PC-3 (cell line): ENCODE measurements around the gene GORASP1. TPM values are rescaled to one million over a fixed set of nuclear protein-coding genes. Genes with fewer than 3 reads are reported as not detected.

ENCODE experiments used
- ATAC-seq: fragments of 200-7000 bp; cut with Tn5 transposase; 2 replicates; pipeline ENCODE4 v1.9.1; 2020; ENCODE audit warnings: mild to moderate bottlenecking, moderate library complexity
- BruUV-seq: library from RNA; stranded (reverse); fragments of 400-500 nt; replicated peaks from 2 replicates; lab custom pipeline; 2021; lab: Mats Ljungman, UMichigan
- CTCF ChIA-PET: fragments of 300-600 bp; sonication (Branson Sonifier 250); formaldehyde crosslinking; loops from one replicate; lab custom pipeline; 2022; ENCODE audit warnings: antibody characterized with exemption; lab: Charles Lee
- POLR2A ChIA-PET: fragments of 300-600 bp; sonication (Branson Sonifier 250); formaldehyde crosslinking; loops from one replicate; lab custom pipeline; 2022; ENCODE audit warnings: antibody characterized with exemption; ENCODE audit not compliant: unreplicated experiment; lab: Charles Lee
- DNase-seq: peaks from one replicate; pipeline ENCODE4 v3.0.0-alpha.2; 2015
- H2AFZ ChIP-seq: fragments of 300-600 bp; sonication (generic); 2 replicates; pipeline ENCODE4 v1.6.0; 2016; ENCODE audit warnings: antibody characterized with exemption, low read length
- H3F3A ChIP-seq: fragments of 300-600 bp; sonication (generic); one replicate; pipeline ENCODE4 v1.6.0; 2017; ENCODE audit warnings: antibody characterized with exemption, low read length, control low read depth, mild to moderate bottlenecking; ENCODE audit not compliant: unreplicated experiment
- H3K27ac ChIP-seq: fragments of 300-600 bp; sonication (generic); 2 replicates; pipeline ENCODE4 v1.5.1; 2016; ENCODE audit warnings: mild to moderate bottlenecking, low read length
- H3K27me3 ChIP-seq: fragments of 300-600 bp; sonication (generic); 2 replicates; pipeline ENCODE4 v1.6.1; 2016; ENCODE audit warnings: low read length, mixed read lengths
- H3K36me3 ChIP-seq: fragments of 300-600 bp; sonication (generic); 2 replicates; pipeline ENCODE4 v1.6.1; 2016; ENCODE audit warnings: low read depth, mixed run types, low read length, mixed read lengths
- H3K4me1 ChIP-seq: fragments of 300-600 bp; sonication (generic); 2 replicates; pipeline ENCODE4 v1.5.1; 2016; ENCODE audit warnings: low read length; ENCODE audit not compliant: insufficient read depth
- H3K4me2 ChIP-seq: fragments of 300-600 bp; sonication (generic); 2 replicates; pipeline ENCODE4 v1.6.0; 2016; ENCODE audit warnings: low read length
- H3K4me3 ChIP-seq: fragments of 300-600 bp; sonication (generic); 2 replicates; pipeline ENCODE4 v1.5.1; 2016; ENCODE audit warnings: mild to moderate bottlenecking, low read length, mixed read lengths
- H3K79me2 ChIP-seq: fragments of 300-600 bp; sonication (generic); 2 replicates; pipeline ENCODE4 v1.6.1; 2017; ENCODE audit warnings: low read length, mixed read lengths
- H3K9ac ChIP-seq: fragments of 300-600 bp; sonication (generic); 2 replicates; pipeline ENCODE4 v1.6.0; 2016; ENCODE audit warnings: mild to moderate bottlenecking, low read length
- H3K9me2 ChIP-seq: fragments of 300-600 bp; sonication (generic); replicated peaks from 2 replicates; pipeline ENCODE4 v1.6.1; 2016; ENCODE audit warnings: mixed run types, low read length, mixed read lengths
- H3K9me3 ChIP-seq: fragments of 300-600 bp; sonication (generic); 2 replicates; pipeline ENCODE4 v1.6.1; 2016; ENCODE audit warnings: low read length, mixed read lengths
- H4K20me1 ChIP-seq: fragments of 300-600 bp; sonication (generic); 2 replicates; pipeline ENCODE4 v1.6.1; 2016; ENCODE audit warnings: low read length, mixed read lengths
- CTCF ChIP-seq: fragments of 300-600 bp; sonication (generic); conservative IDR thresholded peaks from 2 replicates; pipeline ENCODE4 v1.5.1; 2017; ENCODE audit warnings: antibody characterized with exemption, low read depth, mild to moderate bottlenecking, low read length
- EZH2 ChIP-seq: fragments of 300-600 bp; sonication (generic); IDR thresholded peaks from one replicate; pipeline ENCODE4 v1.6.1; 2017; ENCODE audit warnings: antibody characterized with exemption, mild to moderate bottlenecking, low read length; ENCODE audit not compliant: unreplicated experiment
- EZH2phosphoT487 ChIP-seq: fragments of 300-600 bp; sonication (generic); IDR thresholded peaks from 2 replicates; pipeline ENCODE4 v1.6.1; 2018; ENCODE audit warnings: mild to moderate bottlenecking, antibody characterized with exemption, low read length, borderline replicate concordance
- intact Hi-C: fragments of 100-400 bp; cut with micrococcal nuclease; formaldehyde crosslinking; loops from 2 replicates; pipeline ENCODE4 v1.9.0; 2023
- total RNA-seq: library from RNA; depleted of rRNA; stranded (reverse); fragments of >200 nt; gene quantifications from 2 replicates; pipeline ENCODE4 v1.2.3, GENCODE V29; 2014

Gene GORASP1
- total RNA-seq, 1 experiment from 2014 or later: 47.4 TPM

GRCh38 chr3:39090922-39091321, 16.5 kb downstream of the GORASP1 start:
- intact Hi-C loops: no loop called here
- CTCF ChIA-PET: no interaction called here
- TF ChIP-seq EZH2: no peak
- TF ChIP-seq CTCF: no peak
- no peak for TF ChIP-seq EZH2phosphoT487
- no peak overlapping the region for H3K4me2 ChIP-seq
- H3K27ac ChIP-seq: no peak overlapping the region
- no peaks in the 10 kb centered on the region for H3K4me1 ChIP-seq
- no peak overlapping the region for H2AFZ ChIP-seq
- no peak overlapping the region for H3K4me3 ChIP-seq
- no peaks in the 10 kb centered on the region for H3K79me2 ChIP-seq
- POLR2A ChIA-PET: no interaction called here
- H3K9me2 ChIP-seq: no peaks in the 10 kb centered on the region
- H3K9ac ChIP-seq: no peak overlapping the region
- H4K20me1 ChIP-seq: no peaks in the 10 kb centered on the region
- H3F3A ChIP-seq: no peaks in the 10 kb centered on the region
- H3K9me3 ChIP-seq: no peaks in the 10 kb centered on the region
- BruUV-seq: no TSS peak
- no peaks in the 10 kb centered on the region for H3K27me3 ChIP-seq
- H3K36me3 ChIP-seq: peaks cover 33% of the 10 kb centered on the region; the same call in 1 of the 2 replicates
- DNase-seq (no peak), ATAC-seq (no peak)

- H3K9me2 ChIP-seq: no peaks in the 10 kb centered on the region
- no peak overlapping the region for H3K9ac ChIP-seq
- TF ChIP-seq EZH2 (no peak), EZH2phosphoT487 (no peak), CTCF (no peak)
- H3K36me3 ChIP-seq: peaks cover 31% of the 10 kb centered on the region; the same call in 1 of the 2 replicates
- intact Hi-C loops: no loop called here
- ChIA-PET POLR2A (no interaction called here), CTCF (no interaction called here)
- no TSS peak for BruUV-seq
- no peak overlapping the region for H3K27ac ChIP-seq
- H3F3A ChIP-seq: no peaks in the 10 kb centered on the region
- no peaks in the 10 kb centered on the region for H3K79me2 ChIP-seq
- H3K4me2 ChIP-seq: no peak overlapping the region
- no peaks in the 10 kb centered on the region for H3K9me3 ChIP-seq
- no peak overlapping the region for H2AFZ ChIP-seq
- ATAC-seq (no peak), DNase-seq (no peak)
- no peaks in the 10 kb centered on the region for H3K27me3 ChIP-seq
- no peaks in the 10 kb centered on the region for H3K4me1 ChIP-seq
- H3K4me3 ChIP-seq: no peak overlapping the region
- no peaks in the 10 kb centered on the region for H4K20me1 ChIP-seq
These were observed 18.5 kb downstream of the GORASP1 start for GRCh38 chr3:39088889-39089288.

GRCh38 chr3:39088456-39088855, 19.0 kb downstream of the GORASP1 start:
- Histone ChIP-seq H3K9me3 (no peaks in the 10 kb centered on the region), H3K27ac (no peak overlapping the region), H3K4me2 (no peak overlapping the region), H3K4me3 (no peak overlapping the region), H3K79me2 (no peaks in the 10 kb centered on the region), H2AFZ (no peak overlapping the region), H4K20me1 (no peaks in the 10 kb centered on the region), H3F3A (no peaks in the 10 kb centered on the region), H3K4me1 (no peaks in the 10 kb centered on the region), H3K9me2 (no peaks in the 10 kb centered on the region), H3K36me3 (peaks cover 31% of the 10 kb centered on the region; the same call in 1 of the 2 replicates), H3K27me3 (no peaks in the 10 kb centered on the region), H3K9ac (no peak overlapping the region)
- intact Hi-C loops: no loop called here
- CTCF ChIA-PET: no interaction called here
- DNase-seq (no peak), ATAC-seq (no peak)
- BruUV-seq: no TSS peak
- POLR2A ChIA-PET: no interaction called here
- no peak for TF ChIP-seq EZH2
- no peak for TF ChIP-seq EZH2phosphoT487
- no peak for TF ChIP-seq CTCF
